ENCODE measurements around the gene TNFAIP3.

- TF ChIP-seq CTCF (IDR thresholded peaks at IDR 0.05) (no peak), POLR2AphosphoS5 (IDR thresholded peaks at IDR 0.05) (no peak), EP300 (IDR thresholded peaks at IDR 0.05) (no peak)
These were observed 48.7 kb downstream of the TNFAIP3 start for GRCh38 chr6:137915790-137916189.
